Suprapubic skin (tissue), 4 donors: ENCODE results near the gene GRB10. TPM values are rescaled to one million over a fixed set of nuclear protein-coding genes. Genes with fewer than 3 reads are reported as not detected.
"Not testable (repeated sequence)": the region's sequence is repeated elsewhere in the genome, so short reads cannot be mapped to it uniquely, and the experiment has no call there.

Experiments used
- DNase-seq, 2 donors: peaks; one replicate each; pipeline ENCODE4 v3.0.0-alpha.2; 2019; ENCODE audit warnings: low spot score in 2 of 2
- H3K27ac ChIP-seq: fragments of 200-600 bp; sonication (generic); one replicate; pipeline ENCODE4 v1.5.1; 2019
- H3K27me3 ChIP-seq: fragments of 200-600 bp; sonication (generic); one replicate; pipeline ENCODE4 v1.5.1; 2019
- H3K36me3 ChIP-seq: fragments of 200-600 bp; sonication (generic); one replicate; pipeline ENCODE4 v1.5.1; 2019
- H3K4me1 ChIP-seq: fragments of 200-600 bp; sonication (generic); one replicate; pipeline ENCODE4 v1.5.1; 2019
- H3K4me3 ChIP-seq: fragments of 200-600 bp; sonication (generic); one replicate; pipeline ENCODE4 v1.5.1; 2019; ENCODE audit warnings: mild to moderate bottlenecking
- H3K9me3 ChIP-seq: fragments of 200-600 bp; sonication (generic); one replicate; pipeline ENCODE4 v1.5.1; 2019
- CTCF ChIP-seq, 2 donors: fragments of 200-600 bp in 1 of 2; fragments of 450-650 bp in 1 of 2; sonication (generic) in 1 of 2; IDR thresholded peaks; one replicate each; pipeline ENCODE4 v1.5.1; 2016 to 2019; ENCODE audit warnings: antibody characterized with exemption in 2 of 2, mild to moderate bottlenecking in 1 of 2, moderate library complexity in 1 of 2
- EP300 ChIP-seq: sonication (generic); formaldehyde crosslinking; IDR thresholded peaks from one replicate; pipeline ENCODE4 v1.6.1; 2017; ENCODE audit warnings: antibody characterized with exemption
- POLR2A ChIP-seq, 2 donors: fragments of 450-650 bp; IDR thresholded peaks; one replicate each; pipeline ENCODE4 v1.6.1; 2017; ENCODE audit warnings: antibody characterized with exemption in 2 of 2, mild to moderate bottlenecking in 2 of 2, moderate library complexity in 2 of 2
- POLR2AphosphoS5 ChIP-seq, 3 donors: sonication (generic); formaldehyde crosslinking; IDR thresholded peaks; one replicate each; pipeline ENCODE4 v1.6.1; 2017; ENCODE audit warnings: antibody characterized with exemption in 3 of 3
- WGBS: methylation state at CpG from one replicate; pipeline ENCODE4 v1.1.5; 2018; 5-methylcytosine and 5-hydroxymethylcytosine counted together
- total RNA-seq, 4 donors: library from RNA; depleted of rRNA; stranded (reverse); fragments of >200 nt; gene quantifications; one replicate each; pipeline ENCODE4 v1.1.0, GENCODE V29; 2016

The GRB10 gene
- total RNA-seq, 4 donors from 2014 or later, result 7.8 to 56.2 (median 11.5) TPM

DNA sequence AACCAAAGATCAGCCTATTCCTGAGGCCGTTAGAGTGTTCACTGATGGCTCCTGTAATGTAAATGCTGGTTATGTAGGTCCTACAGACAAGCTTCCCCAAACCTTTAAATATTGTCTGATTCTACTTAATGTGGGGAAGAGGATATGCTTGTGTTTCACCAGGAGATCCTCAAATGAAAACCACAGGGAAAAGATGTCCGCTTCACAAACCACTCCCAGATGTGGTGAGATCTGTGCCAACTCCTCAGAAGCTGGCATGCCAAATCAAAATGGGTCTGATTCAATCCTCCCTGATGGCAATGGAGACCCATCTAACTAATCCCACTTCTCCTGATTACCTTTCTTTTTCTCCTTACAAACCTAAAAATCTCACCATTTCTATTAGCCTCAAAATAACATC lies 202.0 kb downstream of the GRB10 start:
- not testable (repeated sequence) for H3K9me3 ChIP-seq, H3K36me3 ChIP-seq, H3K4me3 ChIP-seq, H3K4me1 ChIP-seq, DNase-seq, H3K27ac ChIP-seq, H3K27me3 ChIP-seq
- WGBS, result 56% methylated on average over 2 of the region's 2 CpGs

DNA sequence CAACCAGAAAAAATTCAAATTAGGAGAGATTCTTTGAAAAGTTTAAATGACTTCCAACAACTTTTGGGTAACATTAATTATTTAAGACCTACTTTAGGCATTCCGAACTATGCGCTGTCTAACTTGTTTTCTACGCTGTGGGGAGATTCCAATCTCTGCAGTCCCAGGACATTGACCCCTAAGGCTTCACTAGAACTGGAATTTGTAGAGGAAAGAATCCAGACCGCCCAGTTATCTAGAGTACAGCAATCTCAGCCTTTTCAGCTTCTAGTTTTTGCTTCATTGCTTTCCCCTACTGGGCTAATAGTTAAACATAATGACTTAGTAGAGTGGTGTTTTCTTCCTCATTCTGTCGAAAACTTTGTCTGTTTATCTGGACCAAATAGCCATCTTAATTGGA lies 202.6 kb downstream of the GRB10 start:
- H3K4me3 ChIP-seq, result no peak overlapping the region
- no peak for DNase-seq
- no peak for TF ChIP-seq POLR2AphosphoS5 (IDR thresholded peaks at IDR 0.05)
- TF ChIP-seq CTCF (IDR thresholded peaks at IDR 0.05), result no peak
- TF ChIP-seq EP300, result no peak
- TF ChIP-seq POLR2A (IDR thresholded peaks at IDR 0.05), result no peak
- no peaks in the 10 kb centered on the region for H3K36me3 ChIP-seq
- 82% methylated on average over 5 of the region's 5 CpGs for WGBS
- H3K27ac ChIP-seq, result no peak overlapping the region
- no peaks in the 10 kb centered on the region for H3K9me3 ChIP-seq
- H3K27me3 ChIP-seq, result no peaks in the 10 kb centered on the region
- H3K4me1 ChIP-seq, result no peaks in the 10 kb centered on the region

DNA sequence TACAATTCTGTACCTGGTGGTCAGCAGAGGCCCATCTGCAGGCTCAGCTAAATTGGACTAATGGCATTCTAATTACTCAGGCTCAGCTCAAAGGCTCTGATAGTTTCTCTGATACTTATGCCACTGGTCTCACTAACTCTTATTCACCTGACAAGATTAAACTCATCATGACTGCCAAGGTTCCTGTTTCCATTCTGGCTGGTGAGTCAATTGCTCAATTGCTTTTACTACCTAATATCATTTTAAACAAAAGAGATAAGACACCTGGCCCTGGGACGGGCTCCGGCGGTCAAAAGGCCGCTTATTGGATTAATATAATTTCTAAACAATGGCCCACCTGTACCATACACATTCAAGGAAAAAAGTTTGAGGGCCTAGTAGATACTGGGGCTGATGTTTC lies 204.6 kb downstream of the GRB10 start:
- not testable (repeated sequence) for H3K36me3 ChIP-seq, DNase-seq, H3K9me3 ChIP-seq, H3K27me3 ChIP-seq, H3K27ac ChIP-seq, H3K4me3 ChIP-seq, H3K4me1 ChIP-seq
- WGBS, result 77% methylated on average over 4 of the region's 4 CpGs

- Histone ChIP-seq H3K36me3 (no peaks in the 10 kb centered on the region), H3K4me1 (no peaks in the 10 kb centered on the region), H3K9me3 (no peaks in the 10 kb centered on the region), H3K27ac (no peak overlapping the region), H3K4me3 (no peak overlapping the region), H3K27me3 (no peaks in the 10 kb centered on the region)
- no peak for DNase-seq
- 85% methylated on average over 10 of the region's 10 CpGs for WGBS
- TF ChIP-seq EP300 (no peak), POLR2A (IDR thresholded peaks at IDR 0.05) (no peak), CTCF (IDR thresholded peaks at IDR 0.05) (no peak), POLR2AphosphoS5 (IDR thresholded peaks at IDR 0.05) (no peak)
Measured at GRCh38 chr7:50577569-50577968, 205.1 kb downstream of the GRB10 start.

DNA sequence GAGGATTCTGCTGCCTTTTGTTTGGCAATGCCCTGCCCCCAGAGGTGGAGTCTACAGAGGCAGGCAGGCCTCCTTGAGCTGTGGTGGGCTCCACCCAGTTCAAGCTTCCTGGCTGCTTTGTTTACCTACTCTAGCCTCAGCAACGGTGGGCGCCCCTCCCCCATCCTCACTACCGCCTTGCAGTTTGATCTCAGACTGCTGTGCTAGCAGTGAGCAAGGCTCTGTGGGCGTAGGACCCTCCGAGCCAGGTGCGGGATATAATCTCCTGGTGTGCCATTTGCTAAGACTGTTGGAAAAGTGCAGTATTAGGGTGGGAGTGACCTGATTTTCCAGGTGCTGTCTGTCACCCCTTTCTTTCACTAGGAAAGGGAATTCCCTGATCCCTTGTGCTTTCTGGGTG lies 206.3 kb downstream of the GRB10 start:
- H3K9me3 ChIP-seq, DNase-seq, H3K36me3 ChIP-seq, H3K4me3 ChIP-seq, H3K27me3 ChIP-seq, H3K4me1 ChIP-seq, H3K27ac ChIP-seq: not testable (repeated sequence)
- 83% methylated on average over 3 of the region's 6 CpGs for WGBS

DNA sequence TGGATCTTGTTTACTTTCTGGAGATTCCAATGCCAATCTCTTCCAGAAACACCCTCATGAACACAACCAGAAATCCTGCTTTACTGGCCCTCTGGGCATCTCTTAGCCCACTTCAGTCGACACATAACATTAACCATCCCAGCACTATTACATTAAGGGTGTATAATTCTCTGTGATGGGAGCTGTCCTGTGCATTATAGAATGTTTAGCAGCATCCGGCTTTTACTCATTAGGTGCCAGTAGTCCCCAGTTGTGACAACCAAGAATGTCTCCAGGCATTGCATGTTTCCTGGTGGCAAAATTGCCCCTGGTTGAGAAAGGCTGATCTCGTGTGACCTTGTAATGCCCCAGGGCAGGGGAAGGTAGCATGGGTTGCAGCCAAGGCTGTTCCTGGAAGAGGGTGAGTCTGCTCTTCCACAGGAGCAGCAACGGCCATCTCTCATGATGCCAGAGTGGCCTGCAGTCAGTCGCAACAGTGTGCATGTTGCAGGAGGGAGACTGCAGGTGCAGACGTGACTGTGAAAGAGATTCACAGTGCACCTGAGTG lies 214.9 kb downstream of the GRB10 start:
- WGBS, result 87% methylated on average over 6 of the region's 6 CpGs
- DNase-seq, result no peak
- Histone ChIP-seq H3K27me3 (no peaks in the 10 kb centered on the region), H3K27ac (no peak overlapping the region), H3K4me3 (no peak overlapping the region), H3K36me3 (no peaks in the 10 kb centered on the region), H3K9me3 (no peaks in the 10 kb centered on the region), H3K4me1 (no peaks in the 10 kb centered on the region)
- TF ChIP-seq EP300 (no peak), CTCF (IDR thresholded peaks at IDR 0.05) (no peak), POLR2AphosphoS5 (IDR thresholded peaks at IDR 0.05) (no peak), POLR2A (IDR thresholded peaks at IDR 0.05) (no peak)

DNA sequence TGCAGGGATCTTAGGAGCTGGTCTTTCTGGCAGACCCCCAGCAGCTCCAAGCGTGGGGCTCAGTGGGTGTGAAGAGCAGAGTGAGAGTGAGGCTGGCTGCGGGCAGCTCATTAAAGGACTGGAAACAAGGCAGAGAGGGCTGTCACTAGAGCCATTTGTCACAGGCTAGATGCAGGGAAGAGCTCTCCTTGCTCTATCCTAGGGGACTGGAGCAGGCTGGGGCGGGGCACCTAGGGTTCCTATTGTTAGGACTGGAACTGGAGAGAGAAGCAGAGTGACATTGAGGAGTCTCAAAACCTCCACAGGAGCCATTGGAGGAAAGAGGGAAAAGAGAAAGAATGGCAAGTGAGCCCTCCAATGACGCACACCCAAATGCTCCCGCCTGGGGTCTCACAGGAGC lies 216.7 kb downstream of the GRB10 start:
- Histone ChIP-seq H3K36me3 (no peaks in the 10 kb centered on the region), H3K27ac (no peak overlapping the region), H3K4me1 (no peaks in the 10 kb centered on the region), H3K27me3 (peaks cover 3% of the 10 kb centered on the region), H3K9me3 (no peaks in the 10 kb centered on the region), H3K4me3 (no peak overlapping the region)
- WGBS, result 60% methylated on average over 5 of the region's 5 CpGs
- no peak for TF ChIP-seq CTCF (IDR thresholded peaks at IDR 0.05)
- no peak for DNase-seq
